HEK293 (cell line): Measurements from ENCODE around the gene VAMP7.
A peak's percentile ranks its signal among the peaks of the same experiment; 100 is the strongest.

Source experiments
- CTCF ChIA-PET: fragments of 350-600 bp; formaldehyde crosslinking; extraction: SDS; loops from one replicate; lab custom pipeline; 2021; ENCODE audit warnings: antibody characterized with exemption; lab: Yijun Ruan, JAX
- POLR2A ChIA-PET: fragments of 300-600 bp; formaldehyde crosslinking; extraction: SDS; loops from one replicate; lab custom pipeline; 2020; ENCODE audit warnings: antibody characterized with exemption, inconsistent platforms; lab: Yijun Ruan, JAX
- H3K27ac ChIP-seq: fragments of 200-500 bp; sonication (Bioruptor generic); 2 replicates; pipeline ENCODE4 v1.5.1; 2014; ENCODE audit warnings: low read depth, low read length, control low read depth, inconsistent platforms; ENCODE audit errors: extremely low read depth
- H3K36me3 ChIP-seq, 2 experiments: fragments of 200-500 bp in 1 of 2; sonication (Bioruptor generic) in 1 of 2; 1 replicate in 1 of 2; 2 replicates in 1 of 2; pipeline ENCODE4 v1.5.1; 2014 to 2017; ENCODE audit warnings: inconsistent platforms in 2 of 2, low read length in 2 of 2; ENCODE audit not compliant: control insufficient read depth in 2 of 2, insufficient read depth in 1 of 2
- H3K4me1 ChIP-seq: fragments of 200-500 bp; sonication (Bioruptor generic); 2 replicates; pipeline ENCODE4 v1.5.1; 2014; ENCODE audit warnings: mild to moderate bottlenecking, low read length, inconsistent platforms; ENCODE audit not compliant: control insufficient read depth, insufficient read depth
- H3K4me3 ChIP-seq: 2 replicates; pipeline ENCODE4 v1.5.1; 2011; ENCODE audit warnings: low read depth, mild to moderate bottlenecking, control low read depth, low read length, moderate library complexity
- H3K9me3 ChIP-seq: fragments of 200-500 bp; sonication (Bioruptor generic); 2 replicates; pipeline ENCODE4 v1.5.1; 2014; ENCODE audit warnings: low read depth, low read length, inconsistent platforms; ENCODE audit not compliant: control insufficient read depth, insufficient read depth
- CTCF ChIP-seq: fragments of 450-650 bp; formaldehyde crosslinking; IDR thresholded peaks from 2 replicates; pipeline ENCODE4 v1.5.1; 2016; ENCODE audit warnings: missing biosample characterization, missing genetic modification characterization
- KLF16 ChIP-seq: fragments of 450-650 bp; formaldehyde crosslinking; IDR thresholded peaks from 2 replicates; pipeline ENCODE4 v1.5.1; 2017; ENCODE audit warnings: missing biosample characterization, missing genetic modification characterization
- KLF17 ChIP-seq: fragments of 450-650 bp; formaldehyde crosslinking; IDR thresholded peaks from 2 replicates; pipeline ENCODE4 v1.5.1; 2016; ENCODE audit warnings: missing biosample characterization, missing genetic modification characterization
- KLF7 ChIP-seq: fragments of 450-650 bp; formaldehyde crosslinking; IDR thresholded peaks from 2 replicates; pipeline ENCODE4 v1.5.1; 2016; ENCODE audit warnings: missing biosample characterization, missing genetic modification characterization, borderline replicate concordance
- KLF9 ChIP-seq: fragments of 450-650 bp; formaldehyde crosslinking; IDR thresholded peaks from 2 replicates; pipeline ENCODE4 v1.5.1; 2016; ENCODE audit warnings: missing biosample characterization, missing genetic modification characterization, low read depth
- MZF1 ChIP-seq: fragments of 450-650 bp; formaldehyde crosslinking; IDR thresholded peaks from 2 replicates; pipeline ENCODE4 v1.5.1; 2017; ENCODE audit warnings: missing biosample characterization, missing genetic modification characterization, borderline replicate concordance
- ZBTB21 ChIP-seq: fragments of 450-650 bp; formaldehyde crosslinking; IDR thresholded peaks from 2 replicates; pipeline ENCODE4 v1.5.1; 2017; ENCODE audit warnings: missing biosample characterization, missing genetic modification characterization
- ZNF174 ChIP-seq: fragments of 450-650 bp; formaldehyde crosslinking; IDR thresholded peaks from 2 replicates; pipeline ENCODE4 v1.5.0; 2017; ENCODE audit warnings: missing biosample characterization, mild to moderate bottlenecking, missing genetic modification characterization
- ZNF211 ChIP-seq: fragments of 450-650 bp; formaldehyde crosslinking; IDR thresholded peaks from 2 replicates; pipeline ENCODE4 v1.5.1; 2016; ENCODE audit warnings: low read depth, missing biosample characterization, missing genetic modification characterization
- ZNF214 ChIP-seq: fragments of 450-650 bp; formaldehyde crosslinking; IDR thresholded peaks from 2 replicates; pipeline ENCODE4 v1.5.1; 2017; ENCODE audit warnings: missing biosample characterization, mild to moderate bottlenecking, missing genetic modification characterization, borderline replicate concordance
- ZNF501 ChIP-seq: fragments of 450-650 bp; formaldehyde crosslinking; IDR thresholded peaks from 2 replicates; pipeline ENCODE4 v1.5.1; 2016; ENCODE audit warnings: missing biosample characterization, missing genetic modification characterization
- ZNF510 ChIP-seq: fragments of 450-650 bp; formaldehyde crosslinking; IDR thresholded peaks from 2 replicates; pipeline ENCODE4 v1.5.1; 2018; ENCODE audit warnings: mild to moderate bottlenecking, missing genetic modification characterization, missing biosample characterization; ENCODE audit not compliant: insufficient replicate concordance
- ZNF521 ChIP-seq: fragments of 450-650 bp; formaldehyde crosslinking; IDR thresholded peaks from 2 replicates; pipeline ENCODE4 v1.5.1; 2017; ENCODE audit warnings: missing biosample characterization, mild to moderate bottlenecking, missing genetic modification characterization
- ZNF596 ChIP-seq: fragments of 450-650 bp; IDR thresholded peaks from 2 replicates; pipeline ENCODE4 v1.5.0; 2018; ENCODE audit warnings: missing biosample characterization, mild to moderate bottlenecking, missing genetic modification characterization, moderate library complexity
- ZNF654 ChIP-seq: fragments of 450-650 bp; formaldehyde crosslinking; IDR thresholded peaks from 2 replicates; pipeline ENCODE4 v1.5.1; 2016; ENCODE audit warnings: low read depth, missing biosample characterization, missing genetic modification characterization
- ZNF76 ChIP-seq: fragments of 450-650 bp; formaldehyde crosslinking; IDR thresholded peaks from 2 replicates; pipeline ENCODE4; 2016; ENCODE audit warnings: low read depth, missing biosample characterization, missing genetic modification characterization, borderline replicate concordance
- TF ChIP-seq, protein P1 (sequence below): fragments of 450-650 bp; formaldehyde crosslinking; IDR thresholded peaks from 2 replicates; pipeline ENCODE4 v1.5.1; 2017; ENCODE audit warnings: missing biosample characterization, missing genetic modification characterization
- TF ChIP-seq, protein P2 (sequence below): fragments of 450-650 bp; formaldehyde crosslinking; IDR thresholded peaks from 2 replicates; pipeline ENCODE4 v1.5.1; 2017; ENCODE audit warnings: missing biosample characterization, missing genetic modification characterization

VAMP7 gene

DNA sequence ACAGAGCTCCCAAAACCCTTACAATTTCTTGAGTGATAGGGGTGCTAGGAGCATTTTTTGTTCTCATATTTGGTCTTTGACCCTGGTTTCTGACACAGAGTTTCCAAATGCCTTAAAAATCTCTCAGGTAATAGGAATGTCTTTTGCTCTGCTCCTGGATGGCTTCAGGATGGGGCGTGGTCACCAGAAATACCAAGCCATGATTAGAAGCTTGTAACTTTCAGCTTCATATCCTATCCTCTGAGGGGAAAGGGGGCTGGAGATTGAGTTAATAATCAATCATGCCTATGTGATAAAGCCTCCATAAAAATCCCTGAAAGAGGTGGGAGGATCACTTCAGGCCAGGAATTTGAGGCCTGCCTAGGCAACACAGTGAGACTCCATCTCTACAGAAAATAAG, 81.8 kb downstream of the VAMP7 start:
- POLR2A ChIA-PET: no interaction called here
- Histone ChIP-seq H3K4me1 (no peaks in the 10 kb centered on the region), H3K27ac (no peak overlapping the region), H3K36me3 (no peaks in the 10 kb centered on the region), H3K9me3 (no peaks in the 10 kb centered on the region), H3K4me3 (no peak overlapping the region)
- CTCF ChIA-PET: no interaction called here
- no peak for TF ChIP-seq ZNF211 (tag by site-specific recombination)
- no peak for TF ChIP-seq KLF9 (tag by site-specific recombination)
- TF ChIP-seq ZNF596: no peak
- TF ChIP-seq, protein P1, sequence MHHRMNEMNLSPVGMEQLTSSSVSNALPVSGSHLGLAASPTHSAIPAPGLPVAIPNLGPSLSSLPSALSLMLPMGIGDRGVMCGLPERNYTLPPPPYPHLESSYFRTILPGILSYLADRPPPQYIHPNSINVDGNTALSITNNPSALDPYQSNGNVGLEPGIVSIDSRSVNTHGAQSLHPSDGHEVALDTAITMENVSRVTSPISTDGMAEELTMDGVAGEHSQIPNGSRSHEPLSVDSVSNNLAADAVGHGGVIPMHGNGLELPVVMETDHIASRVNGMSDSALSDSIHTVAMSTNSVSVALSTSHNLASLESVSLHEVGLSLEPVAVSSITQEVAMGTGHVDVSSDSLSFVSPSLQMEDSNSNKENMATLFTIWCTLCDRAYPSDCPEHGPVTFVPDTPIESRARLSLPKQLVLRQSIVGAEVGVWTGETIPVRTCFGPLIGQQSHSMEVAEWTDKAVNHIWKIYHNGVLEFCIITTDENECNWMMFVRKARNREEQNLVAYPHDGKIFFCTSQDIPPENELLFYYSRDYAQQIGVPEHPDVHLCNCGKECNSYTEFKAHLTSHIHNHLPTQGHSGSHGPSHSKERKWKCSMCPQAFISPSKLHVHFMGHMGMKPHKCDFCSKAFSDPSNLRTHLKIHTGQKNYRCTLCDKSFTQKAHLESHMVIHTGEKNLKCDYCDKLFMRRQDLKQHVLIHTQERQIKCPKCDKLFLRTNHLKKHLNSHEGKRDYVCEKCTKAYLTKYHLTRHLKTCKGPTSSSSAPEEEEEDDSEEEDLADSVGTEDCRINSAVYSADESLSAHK (tag by site-specific recombination): no peak
- no peak for TF ChIP-seq ZNF501 (tag by site-specific recombination)
- no peak for TF ChIP-seq ZNF174 (tag by site-specific recombination)
- no peak for TF ChIP-seq MZF1 (tag by site-specific recombination)
- TF ChIP-seq KLF17 (tag by site-specific recombination): no peak
- TF ChIP-seq ZNF76 (tag by site-specific recombination): no peak
- TF ChIP-seq ZNF214: no peak
- TF ChIP-seq, protein P2, sequence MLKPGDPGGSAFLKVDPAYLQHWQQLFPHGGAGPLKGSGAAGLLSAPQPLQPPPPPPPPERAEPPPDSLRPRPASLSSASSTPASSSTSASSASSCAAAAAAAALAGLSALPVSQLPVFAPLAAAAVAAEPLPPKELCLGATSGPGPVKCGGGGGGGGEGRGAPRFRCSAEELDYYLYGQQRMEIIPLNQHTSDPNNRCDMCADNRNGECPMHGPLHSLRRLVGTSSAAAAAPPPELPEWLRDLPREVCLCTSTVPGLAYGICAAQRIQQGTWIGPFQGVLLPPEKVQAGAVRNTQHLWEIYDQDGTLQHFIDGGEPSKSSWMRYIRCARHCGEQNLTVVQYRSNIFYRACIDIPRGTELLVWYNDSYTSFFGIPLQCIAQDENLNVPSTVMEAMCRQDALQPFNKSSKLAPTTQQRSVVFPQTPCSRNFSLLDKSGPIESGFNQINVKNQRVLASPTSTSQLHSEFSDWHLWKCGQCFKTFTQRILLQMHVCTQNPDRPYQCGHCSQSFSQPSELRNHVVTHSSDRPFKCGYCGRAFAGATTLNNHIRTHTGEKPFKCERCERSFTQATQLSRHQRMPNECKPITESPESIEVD (tag by site-specific recombination): no peak
- no peak for TF ChIP-seq KLF16 (tag by site-specific recombination)
- no peak for TF ChIP-seq ZBTB21 (tag by site-specific recombination)
- no peak for TF ChIP-seq KLF7
- no peak for TF ChIP-seq ZNF510 (tag by site-specific recombination)

GRCh38 chrX:155966876-155967275, 85.7 kb downstream of the VAMP7 start:
- H3K4me3 ChIP-seq: no peak overlapping the region
- CTCF ChIA-PET: no interaction called here

More at GRCh38 chrX:155966876-155967275, 85.7 kb downstream of the VAMP7 start:
- TF ChIP-seq ZNF521 (tag by site-specific recombination) (no peak), CTCF (peak; percentile 59), ZNF654 (tag by site-specific recombination) (peak; percentile 71)
- Histone ChIP-seq H3K9me3 (no peaks in the 10 kb centered on the region), H3K36me3 (no peaks in the 10 kb centered on the region), H3K27ac (no peak overlapping the region), H3K4me1 (no peaks in the 10 kb centered on the region)
- POLR2A ChIA-PET: no interaction called here
